HCT116 (cell line): Measurements from ENCODE around the gene ARHGEF39. TPM values are rescaled to one million over a fixed set of nuclear protein-coding genes. Genes with fewer than 3 reads are reported as not detected.

Experiments
- ATAC-seq: fragments of 200-7000 bp; cut with Tn5 transposase; 2 replicates; pipeline ENCODE4 v1.9.1; 2020; ENCODE audit warnings: mild to moderate bottlenecking, moderate library complexity
- BruUV-seq: library from RNA; stranded (reverse); fragments of 400-500 nt; replicated peaks from 2 replicates; lab custom pipeline; 2021; lab: Mats Ljungman, UMichigan
- CTCF ChIA-PET: fragments of 300-600 bp; sonication (Branson Sonifier 250); formaldehyde crosslinking; loops from one replicate; lab custom pipeline; 2021; ENCODE audit warnings: antibody characterized with exemption; lab: Charles Lee
- POLR2A ChIA-PET: fragments of 300-600, 350-600 bp; sonication (Branson Sonifier 250); formaldehyde crosslinking; loops from one replicate; lab custom pipeline; 2021; ENCODE audit warnings: antibody characterized with exemption; lab: Charles Lee
- RAD21 ChIA-PET, 2 experiments: fragments of 300-600 bp; sonication (Branson Sonifier 250); formaldehyde crosslinking; loops; one replicate each; lab custom pipeline; 2023; ENCODE audit warnings: low total read pairs in 2 of 2; ENCODE audit not compliant: uncharacterized antibody in 2 of 2, unreplicated experiment in 2 of 2, low non-redundant PET in 1 of 2; lab: Charles Lee
- DNase-seq: peaks from one replicate; pipeline ENCODE4 v3.0.0-alpha.2; 2010; ENCODE audit warnings: low read depth, low spot score
- H2AFZ ChIP-seq: fragments of 200-600 bp; shearing (Covaris generic), sonication (generic); 2 replicates; pipeline ENCODE4 v1.6.1; 2017; ENCODE audit warnings: low read depth, mixed run types, mixed read lengths, antibody characterized with exemption, low read length; ENCODE audit not compliant: poor library complexity, severe bottlenecking
- H3K27ac ChIP-seq: 2 replicates; pipeline ENCODE4 v1.5.1; 2012; ENCODE audit warnings: low read depth, low read length
- H3K27me3 ChIP-seq: fragments of 200-600 bp; sonication (generic); 2 replicates; pipeline ENCODE4 v1.6.1; 2016; ENCODE audit warnings: mixed run types, low read length, mixed read lengths; ENCODE audit not compliant: insufficient read depth
- H3K36me3 ChIP-seq, 2 experiments: fragments of 200-500 bp in 1 of 2; fragments of 200-600 bp in 1 of 2; sonication (Bioruptor generic) in 1 of 2; sonication (generic) in 1 of 2; 2 replicates each; pipeline versions ENCODE4 v1.5.1 to v1.6.1; 2014 to 2016; ENCODE audit warnings: low read length in 2 of 2, inconsistent platforms in 1 of 2, mixed read lengths in 1 of 2, mixed run types in 1 of 2; ENCODE audit not compliant: insufficient read depth in 2 of 2, control insufficient read depth in 1 of 2
- H3K4me1 ChIP-seq, 2 experiments: fragments of 200-600 bp in 1 of 2; sonication (generic) in 1 of 2; 2 replicates each; pipeline versions ENCODE4 v1.5.1 to v1.6.1; 2012 to 2017; ENCODE audit warnings: low read length in 2 of 2, inconsistent platforms in 1 of 2, mild to moderate bottlenecking in 1 of 2, mixed read lengths in 1 of 2, mixed run types in 1 of 2, moderate library complexity in 1 of 2; ENCODE audit not compliant: insufficient read depth in 2 of 2, control insufficient read depth in 1 of 2
- H3K4me2 ChIP-seq: fragments of 200-600 bp; sonication (generic); 2 replicates; pipeline ENCODE4 v1.6.1; 2017; ENCODE audit warnings: mixed run types, low read length, mixed read lengths
- H3K4me3 ChIP-seq, 2 experiments: fragments of 200-600 bp in 1 of 2; sonication (generic) in 1 of 2; replicated peaks in 1 of 2; 2 replicates each; pipeline ENCODE4 v1.5.1; 2011 to 2016; ENCODE audit warnings: low read length in 2 of 2, control low read depth in 1 of 2, low read depth in 1 of 2, mild to moderate bottlenecking in 1 of 2, mixed read lengths in 1 of 2, mixed run types in 1 of 2
- H3K79me2 ChIP-seq: fragments of 200-600 bp; sonication (generic); 2 replicates; pipeline ENCODE4 v1.6.1; 2017; ENCODE audit warnings: mild to moderate bottlenecking, mixed run types, low read length, moderate library complexity, mixed read lengths; ENCODE audit not compliant: insufficient read depth
- H3K9ac ChIP-seq: fragments of 200-600 bp; sonication (generic); 2 replicates; pipeline ENCODE4 v1.6.1; 2016; ENCODE audit warnings: low read length, mixed read lengths
- H3K9me2 ChIP-seq: fragments of 200-600 bp; sonication (generic), shearing (Covaris generic); 2 replicates; pipeline ENCODE4 v1.6.1; 2017; ENCODE audit warnings: mixed run types, mild to moderate bottlenecking, moderate library complexity; ENCODE audit not compliant: insufficient read depth
- H3K9me3 ChIP-seq, 2 experiments: fragments of 200-500 bp in 1 of 2; fragments of 200-600 bp in 1 of 2; sonication (Bioruptor generic) in 1 of 2; sonication (generic) in 1 of 2; 2 replicates each; pipeline ENCODE4 v1.6.1; 2014 to 2017; ENCODE audit warnings: low read length in 2 of 2, mixed read lengths in 2 of 2, inconsistent platforms in 1 of 2, low read depth in 1 of 2, mild to moderate bottlenecking in 1 of 2, mixed run types in 1 of 2, moderate library complexity in 1 of 2; ENCODE audit not compliant: control insufficient read depth in 1 of 2, insufficient read depth in 1 of 2
- H4K20me1 ChIP-seq: fragments of 200-600 bp; sonication (generic), shearing (Covaris generic); 2 replicates; pipeline ENCODE4 v1.6.1; 2017; ENCODE audit warnings: mixed run types, mild to moderate bottlenecking, moderate library complexity; ENCODE audit not compliant: insufficient read depth
- CBX3 ChIP-seq: IDR thresholded peaks from 2 replicates; pipeline ENCODE4 v1.6.1; 2012; ENCODE audit warnings: low read depth
- EGR1 ChIP-seq: IDR thresholded peaks from 2 replicates; pipeline ENCODE4 v1.6.1; 2012; ENCODE audit warnings: low read depth
- EZH2 ChIP-seq: fragments of 200-600 bp; sonication (generic); IDR thresholded peaks from 2 replicates; pipeline ENCODE4 v1.6.1; 2017; ENCODE audit warnings: antibody characterized with exemption, mixed run types
- JUND ChIP-seq: IDR thresholded peaks from 2 replicates; pipeline ENCODE4 v1.6.1; 2012
- POLR2AphosphoS5 ChIP-seq: IDR thresholded peaks from 2 replicates; pipeline ENCODE4 v1.6.1; 2011; ENCODE audit warnings: mild to moderate bottlenecking, low read depth, low read length, moderate library complexity
- RAD21 ChIP-seq: IDR thresholded peaks from 2 replicates; pipeline ENCODE4 v1.6.1; 2012; ENCODE audit warnings: low read depth, mild to moderate bottlenecking
- SIN3A ChIP-seq: IDR thresholded peaks from 2 replicates; pipeline ENCODE4 v1.6.1; 2012; ENCODE audit warnings: low read depth
- SP1 ChIP-seq: IDR thresholded peaks from 2 replicates; pipeline ENCODE4 v1.6.1; 2012; ENCODE audit warnings: low read depth
- TCF7L2 ChIP-seq: IDR thresholded peaks from 2 replicates; pipeline ENCODE4 v1.7.0; 2011; ENCODE audit warnings: borderline replicate concordance, inconsistent platforms; ENCODE audit not compliant: insufficient read depth, insufficient read length; ENCODE audit errors: extremely low read depth
- YY1 ChIP-seq: IDR thresholded peaks from 2 replicates; pipeline ENCODE4 v1.6.1; 2011; ENCODE audit warnings: low read length, low read depth, moderate library complexity, mild to moderate bottlenecking; ENCODE audit not compliant: insufficient replicate concordance; ENCODE audit errors: extremely low read depth
- ZFX ChIP-seq: fragments of 450-650 bp; IDR thresholded peaks from 2 replicates; pipeline ENCODE4 v1.6.1; 2017
- ZNF274 ChIP-seq: fragments of 200-500 bp; sonication (Bioruptor generic); IDR thresholded peaks from 2 replicates; pipeline ENCODE4 v1.6.1; 2014; ENCODE audit warnings: mild to moderate bottlenecking, low read depth, low read length, inconsistent platforms
- intact Hi-C: fragments of 100-400 bp; cut with micrococcal nuclease; formaldehyde crosslinking; loops from 2 replicates; pipeline ENCODE4 v1.10.0; 2022
- total RNA-seq: library from RNA; stranded (reverse); gene quantifications from one replicate; pipeline ENCODE4 v1.2.1, GENCODE V29; 2021; ENCODE audit not compliant: unreplicated experiment
- TF ChIP-seq, protein P1 (sequence below): IDR thresholded peaks from 2 replicates; pipeline ENCODE4 v1.6.1; 2011; ENCODE audit warnings: mild to moderate bottlenecking, low read length, moderate library complexity; ENCODE audit not compliant: insufficient replicate concordance; ENCODE audit errors: extremely low read depth
- TF ChIP-seq, protein P2 (sequence below), 3 experiments: fragments of 200-600 bp in 1 of 3; sonication (generic) in 1 of 3; IDR thresholded peaks in 2 of 3; conservative IDR thresholded peaks in 1 of 3; 2 replicates each; pipeline ENCODE4 v1.5.1; 2012 to 2017; ENCODE audit warnings: low read depth in 2 of 3, low read length in 2 of 3, antibody characterized with exemption in 1 of 3, borderline replicate concordance in 1 of 3, control low read depth in 1 of 3, mild to moderate bottlenecking in 1 of 3, mixed read lengths in 1 of 3, mixed run types in 1 of 3, moderate library complexity in 1 of 3; ENCODE audit not compliant: insufficient read depth in 1 of 3
- TF ChIP-seq, protein P3 (sequence below): IDR thresholded peaks from 2 replicates; pipeline ENCODE4 v1.6.1; 2012

ARHGEF39 gene
- total RNA-seq, 1 experiment from 2014 or later, result 29.8 TPM

DNA sequence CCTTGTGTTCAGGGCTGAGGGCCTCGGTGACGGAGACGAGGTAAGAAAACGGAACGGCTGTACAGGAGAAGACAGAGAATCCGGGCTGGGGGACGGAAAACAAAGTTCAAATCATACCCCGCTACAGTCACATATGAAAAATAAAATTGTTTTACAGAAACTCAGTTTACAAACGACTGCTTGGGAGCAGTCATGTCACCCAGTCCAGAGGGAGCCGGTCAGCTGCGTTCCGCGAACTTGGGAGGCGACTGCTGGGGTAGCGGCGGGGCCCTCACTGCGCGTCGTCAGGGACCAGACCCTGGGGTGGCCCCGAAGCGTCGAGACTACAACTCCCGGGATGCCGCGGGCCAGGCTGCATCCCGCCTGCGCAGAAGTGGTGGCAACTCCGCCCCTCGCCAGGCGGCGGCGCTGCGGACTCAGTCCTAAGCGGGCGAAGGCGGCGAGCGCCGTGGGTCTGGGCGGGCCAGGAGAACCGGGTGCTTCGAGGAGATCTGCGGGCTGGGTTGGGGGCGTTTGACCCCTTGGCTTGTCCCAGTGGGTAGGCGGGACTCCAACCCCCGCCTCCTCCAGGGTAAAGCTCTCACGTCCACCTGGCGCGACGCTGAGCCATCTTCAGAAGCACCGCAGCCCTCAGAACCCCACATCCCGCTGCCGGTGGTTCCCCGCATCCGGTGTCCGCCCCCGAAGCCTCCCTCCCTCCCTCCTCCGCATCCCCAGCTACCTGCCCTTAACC is 18.3 kb downstream of the ARHGEF39 start:
- no TSS peak for BruUV-seq

More for the DNA sequence above, 18.3 kb downstream of the ARHGEF39 start:
- H3K27ac ChIP-seq, result peak overlapping the region; percentile 56
- peak overlapping the region; percentile 56 to 62 for H3K4me3 ChIP-seq
- H3K36me3 ChIP-seq, result no peaks in the 10 kb centered on the region
- H2AFZ ChIP-seq, result peak overlapping the region; percentile 49
- peak overlapping the region; percentile 52 for H3K9ac ChIP-seq
- ChIA-PET POLR2A (interaction anchor here (1.2 to 1.7 kb wide), 2 partner anchors 11 to 18 kb away, joined by 4 to 6 read pairs; partner anchors contain the start of genes ARHGEF39, CCDC107 and RMRP), CTCF (interaction anchor here (0.8 to 2.3 kb wide), 9 partner anchors 10 to 236 kb away, joined by 3 to 12 read pairs (median 5); partner anchors contain the start of genes CCDC107, CREB3, RMRP and TLN1), RAD21 (interaction anchor here in 1 of 2 experiments (1.0 kb wide), 1 partner anchor 45 kb away, joined by 3 read pairs; no protein-coding TSS in a partner anchor)
- intact Hi-C loops, result no loop called here
- peak; percentile 70 for DNase-seq
- no peaks in the 10 kb centered on the region for H4K20me1 ChIP-seq
- no peaks in the 10 kb centered on the region for H3K79me2 ChIP-seq
- H3K9me3 ChIP-seq, result no peaks in the 10 kb centered on the region
- peak overlapping the region; percentile 78 for H3K4me2 ChIP-seq
- TF ChIP-seq ZNF274 (no peak), TCF7L2 (peak; percentile 47), JUND (no peak), SIN3A (peak; percentile 50; the same call in 1 of the 2 replicates), EGR1 (peak; percentile 1; the same call in 1 of the 2 replicates), ZFX (peak; percentile 43; the same call in 1 of the 2 replicates), YY1 (peak; percentile 27), EZH2 (no peak), RAD21 (peak; percentile 93), POLR2AphosphoS5 (peak; percentile 67), SP1 (peak; percentile 8; the same call in 1 of the 2 replicates), CBX3 (no peak; the same call in 1 of the 2 replicates)
- TF ChIP-seq, protein P1, sequence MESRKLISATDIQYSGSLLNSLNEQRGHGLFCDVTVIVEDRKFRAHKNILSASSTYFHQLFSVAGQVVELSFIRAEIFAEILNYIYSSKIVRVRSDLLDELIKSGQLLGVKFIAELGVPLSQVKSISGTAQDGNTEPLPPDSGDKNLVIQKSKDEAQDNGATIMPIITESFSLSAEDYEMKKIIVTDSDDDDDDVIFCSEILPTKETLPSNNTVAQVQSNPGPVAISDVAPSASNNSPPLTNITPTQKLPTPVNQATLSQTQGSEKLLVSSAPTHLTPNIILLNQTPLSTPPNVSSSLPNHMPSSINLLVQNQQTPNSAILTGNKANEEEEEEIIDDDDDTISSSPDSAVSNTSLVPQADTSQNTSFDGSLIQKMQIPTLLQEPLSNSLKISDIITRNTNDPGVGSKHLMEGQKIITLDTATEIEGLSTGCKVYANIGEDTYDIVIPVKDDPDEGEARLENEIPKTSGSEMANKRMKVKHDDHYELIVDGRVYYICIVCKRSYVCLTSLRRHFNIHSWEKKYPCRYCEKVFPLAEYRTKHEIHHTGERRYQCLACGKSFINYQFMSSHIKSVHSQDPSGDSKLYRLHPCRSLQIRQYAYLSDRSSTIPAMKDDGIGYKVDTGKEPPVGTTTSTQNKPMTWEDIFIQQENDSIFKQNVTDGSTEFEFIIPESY, result no peak
- TF ChIP-seq, protein P2, sequence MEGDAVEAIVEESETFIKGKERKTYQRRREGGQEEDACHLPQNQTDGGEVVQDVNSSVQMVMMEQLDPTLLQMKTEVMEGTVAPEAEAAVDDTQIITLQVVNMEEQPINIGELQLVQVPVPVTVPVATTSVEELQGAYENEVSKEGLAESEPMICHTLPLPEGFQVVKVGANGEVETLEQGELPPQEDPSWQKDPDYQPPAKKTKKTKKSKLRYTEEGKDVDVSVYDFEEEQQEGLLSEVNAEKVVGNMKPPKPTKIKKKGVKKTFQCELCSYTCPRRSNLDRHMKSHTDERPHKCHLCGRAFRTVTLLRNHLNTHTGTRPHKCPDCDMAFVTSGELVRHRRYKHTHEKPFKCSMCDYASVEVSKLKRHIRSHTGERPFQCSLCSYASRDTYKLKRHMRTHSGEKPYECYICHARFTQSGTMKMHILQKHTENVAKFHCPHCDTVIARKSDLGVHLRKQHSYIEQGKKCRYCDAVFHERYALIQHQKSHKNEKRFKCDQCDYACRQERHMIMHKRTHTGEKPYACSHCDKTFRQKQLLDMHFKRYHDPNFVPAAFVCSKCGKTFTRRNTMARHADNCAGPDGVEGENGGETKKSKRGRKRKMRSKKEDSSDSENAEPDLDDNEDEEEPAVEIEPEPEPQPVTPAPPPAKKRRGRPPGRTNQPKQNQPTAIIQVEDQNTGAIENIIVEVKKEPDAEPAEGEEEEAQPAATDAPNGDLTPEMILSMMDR (IDR thresholded peaks at IDR 0.05 in 2 of 3, conservative IDR thresholded peaks at IDR 0.05 in 1 of 3; ENCODE audit: borderline replicate concordance in 1 of 3, insufficient read depth in 1 of 3, low read depth in 2 of 3, low read length in 2 of 3), result peak; percentile 69 to 86 (median 81)
- TF ChIP-seq, protein P3, sequence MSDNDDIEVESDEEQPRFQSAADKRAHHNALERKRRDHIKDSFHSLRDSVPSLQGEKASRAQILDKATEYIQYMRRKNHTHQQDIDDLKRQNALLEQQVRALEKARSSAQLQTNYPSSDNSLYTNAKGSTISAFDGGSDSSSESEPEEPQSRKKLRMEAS, result peak; percentile 46; the same call in 1 of the 2 replicates
- TF ChIP-seq, all 23 proteins: peak for 10
- H3K9me2 ChIP-seq, result no peaks in the 10 kb centered on the region
- peak; percentile 97 for ATAC-seq
- H3K4me1 ChIP-seq, result peaks cover 6 to 20% of the 10 kb centered on the region in 2 experiments; a peak in 3 of 4 replicates
- H3K27me3 ChIP-seq, result no peaks in the 10 kb centered on the region
